HCT116 (cell line): ENCODE results near the gene FAM181B. TPM values are rescaled to one million over a fixed set of nuclear protein-coding genes. Genes with fewer than 3 reads are reported as not detected.

Experiments
- ATAC-seq: fragments of 200-7000 bp; cut with Tn5 transposase; 2 replicates; pipeline ENCODE4 v1.9.1; 2020; ENCODE audit warnings: mild to moderate bottlenecking, moderate library complexity
- BruUV-seq: library from RNA; stranded (reverse); fragments of 400-500 nt; replicated peaks from 2 replicates; lab custom pipeline; 2021; lab: Mats Ljungman, UMichigan
- CTCF ChIA-PET: fragments of 300-600 bp; sonication (Branson Sonifier 250); formaldehyde crosslinking; loops from one replicate; lab custom pipeline; 2021; ENCODE audit warnings: antibody characterized with exemption; lab: Charles Lee
- POLR2A ChIA-PET: fragments of 300-600, 350-600 bp; sonication (Branson Sonifier 250); formaldehyde crosslinking; loops from one replicate; lab custom pipeline; 2021; ENCODE audit warnings: antibody characterized with exemption; lab: Charles Lee
- RAD21 ChIA-PET, 2 experiments: fragments of 300-600 bp; sonication (Branson Sonifier 250); formaldehyde crosslinking; loops; one replicate each; lab custom pipeline; 2023; ENCODE audit warnings: low total read pairs in 2 of 2; ENCODE audit not compliant: uncharacterized antibody in 2 of 2, unreplicated experiment in 2 of 2, low non-redundant PET in 1 of 2; lab: Charles Lee
- DNase-seq: peaks from one replicate; pipeline ENCODE4 v3.0.0-alpha.2; 2010; ENCODE audit warnings: low read depth, low spot score
- H2AFZ ChIP-seq: fragments of 200-600 bp; shearing (Covaris generic), sonication (generic); 2 replicates; pipeline ENCODE4 v1.6.1; 2017; ENCODE audit warnings: low read depth, mixed run types, mixed read lengths, antibody characterized with exemption, low read length; ENCODE audit not compliant: poor library complexity, severe bottlenecking
- H3K27ac ChIP-seq: 2 replicates; pipeline ENCODE4 v1.5.1; 2012; ENCODE audit warnings: low read depth, low read length
- H3K27me3 ChIP-seq: fragments of 200-600 bp; sonication (generic); 2 replicates; pipeline ENCODE4 v1.6.1; 2016; ENCODE audit warnings: mixed run types, low read length, mixed read lengths; ENCODE audit not compliant: insufficient read depth
- H3K36me3 ChIP-seq, 2 experiments: fragments of 200-500 bp in 1 of 2; fragments of 200-600 bp in 1 of 2; sonication (Bioruptor generic) in 1 of 2; sonication (generic) in 1 of 2; 2 replicates each; pipeline versions ENCODE4 v1.5.1 to v1.6.1; 2014 to 2016; ENCODE audit warnings: low read length in 2 of 2, inconsistent platforms in 1 of 2, mixed read lengths in 1 of 2, mixed run types in 1 of 2; ENCODE audit not compliant: insufficient read depth in 2 of 2, control insufficient read depth in 1 of 2
- H3K4me1 ChIP-seq, 2 experiments: fragments of 200-600 bp in 1 of 2; sonication (generic) in 1 of 2; 2 replicates each; pipeline versions ENCODE4 v1.5.1 to v1.6.1; 2012 to 2017; ENCODE audit warnings: low read length in 2 of 2, inconsistent platforms in 1 of 2, mild to moderate bottlenecking in 1 of 2, mixed read lengths in 1 of 2, mixed run types in 1 of 2, moderate library complexity in 1 of 2; ENCODE audit not compliant: insufficient read depth in 2 of 2, control insufficient read depth in 1 of 2
- H3K4me2 ChIP-seq: fragments of 200-600 bp; sonication (generic); 2 replicates; pipeline ENCODE4 v1.6.1; 2017; ENCODE audit warnings: mixed run types, low read length, mixed read lengths
- H3K4me3 ChIP-seq, 2 experiments: fragments of 200-600 bp in 1 of 2; sonication (generic) in 1 of 2; replicated peaks in 1 of 2; 2 replicates each; pipeline ENCODE4 v1.5.1; 2011 to 2016; ENCODE audit warnings: low read length in 2 of 2, control low read depth in 1 of 2, low read depth in 1 of 2, mild to moderate bottlenecking in 1 of 2, mixed read lengths in 1 of 2, mixed run types in 1 of 2
- H3K79me2 ChIP-seq: fragments of 200-600 bp; sonication (generic); 2 replicates; pipeline ENCODE4 v1.6.1; 2017; ENCODE audit warnings: mild to moderate bottlenecking, mixed run types, low read length, moderate library complexity, mixed read lengths; ENCODE audit not compliant: insufficient read depth
- H3K9ac ChIP-seq: fragments of 200-600 bp; sonication (generic); 2 replicates; pipeline ENCODE4 v1.6.1; 2016; ENCODE audit warnings: low read length, mixed read lengths
- H3K9me2 ChIP-seq: fragments of 200-600 bp; sonication (generic), shearing (Covaris generic); 2 replicates; pipeline ENCODE4 v1.6.1; 2017; ENCODE audit warnings: mixed run types, mild to moderate bottlenecking, moderate library complexity; ENCODE audit not compliant: insufficient read depth
- H3K9me3 ChIP-seq, 2 experiments: fragments of 200-500 bp in 1 of 2; fragments of 200-600 bp in 1 of 2; sonication (Bioruptor generic) in 1 of 2; sonication (generic) in 1 of 2; 2 replicates each; pipeline ENCODE4 v1.6.1; 2014 to 2017; ENCODE audit warnings: low read length in 2 of 2, mixed read lengths in 2 of 2, inconsistent platforms in 1 of 2, low read depth in 1 of 2, mild to moderate bottlenecking in 1 of 2, mixed run types in 1 of 2, moderate library complexity in 1 of 2; ENCODE audit not compliant: control insufficient read depth in 1 of 2, insufficient read depth in 1 of 2
- H4K20me1 ChIP-seq: fragments of 200-600 bp; sonication (generic), shearing (Covaris generic); 2 replicates; pipeline ENCODE4 v1.6.1; 2017; ENCODE audit warnings: mixed run types, mild to moderate bottlenecking, moderate library complexity; ENCODE audit not compliant: insufficient read depth
- CBX3 ChIP-seq: IDR thresholded peaks from 2 replicates; pipeline ENCODE4 v1.6.1; 2012; ENCODE audit warnings: low read depth
- EGR1 ChIP-seq: IDR thresholded peaks from 2 replicates; pipeline ENCODE4 v1.6.1; 2012; ENCODE audit warnings: low read depth
- EZH2 ChIP-seq: fragments of 200-600 bp; sonication (generic); IDR thresholded peaks from 2 replicates; pipeline ENCODE4 v1.6.1; 2017; ENCODE audit warnings: antibody characterized with exemption, mixed run types
- FOSL1 ChIP-seq: IDR thresholded peaks from 2 replicates; pipeline ENCODE4 v1.6.1; 2012; ENCODE audit warnings: low read depth
- JUND ChIP-seq: IDR thresholded peaks from 2 replicates; pipeline ENCODE4 v1.6.1; 2012
- RAD21 ChIP-seq: IDR thresholded peaks from 2 replicates; pipeline ENCODE4 v1.6.1; 2012; ENCODE audit warnings: low read depth, mild to moderate bottlenecking
- SP1 ChIP-seq: IDR thresholded peaks from 2 replicates; pipeline ENCODE4 v1.6.1; 2012; ENCODE audit warnings: low read depth
- SRF ChIP-seq: IDR thresholded peaks from 2 replicates; pipeline ENCODE4 v1.6.1; 2012; ENCODE audit warnings: low read depth
- ZFX ChIP-seq: fragments of 450-650 bp; IDR thresholded peaks from 2 replicates; pipeline ENCODE4 v1.6.1; 2017
- intact Hi-C: fragments of 100-400 bp; cut with micrococcal nuclease; formaldehyde crosslinking; loops from 2 replicates; pipeline ENCODE4 v1.10.0; 2022
- total RNA-seq: library from RNA; stranded (reverse); gene quantifications from one replicate; pipeline ENCODE4 v1.2.1, GENCODE V29; 2021; ENCODE audit not compliant: unreplicated experiment
- TF ChIP-seq, protein P1 (sequence below): IDR thresholded peaks from 2 replicates; pipeline ENCODE4 v1.6.1; 2012
- TF ChIP-seq, protein P2 (sequence below), 3 experiments: fragments of 200-600 bp in 1 of 3; sonication (generic) in 1 of 3; IDR thresholded peaks in 2 of 3; conservative IDR thresholded peaks in 1 of 3; 2 replicates each; pipeline ENCODE4 v1.5.1; 2012 to 2017; ENCODE audit warnings: low read depth in 2 of 3, low read length in 2 of 3, antibody characterized with exemption in 1 of 3, borderline replicate concordance in 1 of 3, control low read depth in 1 of 3, mild to moderate bottlenecking in 1 of 3, mixed read lengths in 1 of 3, mixed run types in 1 of 3, moderate library complexity in 1 of 3; ENCODE audit not compliant: insufficient read depth in 1 of 3
- TF ChIP-seq, protein P3 (sequence below): IDR thresholded peaks from 2 replicates; pipeline ENCODE4 v1.6.1; 2012; ENCODE audit warnings: low read depth
- TF ChIP-seq, protein P4 (sequence below): IDR thresholded peaks from 2 replicates; pipeline ENCODE4 v1.6.1; 2011; ENCODE audit warnings: mild to moderate bottlenecking, low read length, moderate library complexity; ENCODE audit not compliant: insufficient replicate concordance; ENCODE audit errors: extremely low read depth
- TF ChIP-seq, protein P5 (sequence below): IDR thresholded peaks from 2 replicates; pipeline ENCODE4 v1.6.1; 2012

The FAM181B gene
- total RNA-seq, 1 experiment from 2014 or later, result not detected

DNA sequence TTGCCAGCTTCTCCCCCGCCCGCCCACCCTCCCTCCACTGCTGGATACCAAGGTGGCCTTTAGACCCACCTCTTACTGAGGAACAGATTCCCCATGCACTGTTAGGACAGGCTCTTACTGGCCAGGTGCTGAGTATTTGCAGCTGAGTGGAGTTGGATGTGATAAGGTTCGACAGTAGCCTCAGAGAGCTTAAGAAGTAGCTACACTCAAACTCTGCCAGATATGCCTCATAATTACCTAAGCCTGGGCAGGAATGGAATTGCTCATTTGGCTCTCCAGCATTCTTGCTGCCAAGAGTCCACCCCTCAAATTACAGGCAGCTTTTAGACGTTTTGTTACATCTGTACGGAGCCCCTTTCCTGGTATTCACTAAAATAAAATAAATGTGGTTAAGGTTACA, 9.6 kb downstream of the FAM181B start:
- CTCF ChIA-PET, result no interaction called here
- H4K20me1 ChIP-seq, result no peaks in the 10 kb centered on the region
- BruUV-seq, result no TSS peak
- no peaks in the 10 kb centered on the region for H3K36me3 ChIP-seq
- H3K27me3 ChIP-seq, result peaks cover 11% of the 10 kb centered on the region; the same call in 1 of the 2 replicates
- H3K9ac ChIP-seq, result no peak overlapping the region
- DNase-seq (no peak), ATAC-seq (no peak)
- H3K79me2 ChIP-seq, result no peaks in the 10 kb centered on the region
- TF ChIP-seq JUND (no peak), FOSL1 (no peak), EGR1 (no peak), SRF (no peak), CBX3 (no peak), ZFX (no peak), RAD21 (no peak), EZH2 (no peak), SP1 (no peak)
- TF ChIP-seq, protein P1, sequence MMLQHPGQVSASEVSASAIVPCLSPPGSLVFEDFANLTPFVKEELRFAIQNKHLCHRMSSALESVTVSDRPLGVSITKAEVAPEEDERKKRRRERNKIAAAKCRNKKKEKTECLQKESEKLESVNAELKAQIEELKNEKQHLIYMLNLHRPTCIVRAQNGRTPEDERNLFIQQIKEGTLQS, result no peak
- TF ChIP-seq, protein P2, sequence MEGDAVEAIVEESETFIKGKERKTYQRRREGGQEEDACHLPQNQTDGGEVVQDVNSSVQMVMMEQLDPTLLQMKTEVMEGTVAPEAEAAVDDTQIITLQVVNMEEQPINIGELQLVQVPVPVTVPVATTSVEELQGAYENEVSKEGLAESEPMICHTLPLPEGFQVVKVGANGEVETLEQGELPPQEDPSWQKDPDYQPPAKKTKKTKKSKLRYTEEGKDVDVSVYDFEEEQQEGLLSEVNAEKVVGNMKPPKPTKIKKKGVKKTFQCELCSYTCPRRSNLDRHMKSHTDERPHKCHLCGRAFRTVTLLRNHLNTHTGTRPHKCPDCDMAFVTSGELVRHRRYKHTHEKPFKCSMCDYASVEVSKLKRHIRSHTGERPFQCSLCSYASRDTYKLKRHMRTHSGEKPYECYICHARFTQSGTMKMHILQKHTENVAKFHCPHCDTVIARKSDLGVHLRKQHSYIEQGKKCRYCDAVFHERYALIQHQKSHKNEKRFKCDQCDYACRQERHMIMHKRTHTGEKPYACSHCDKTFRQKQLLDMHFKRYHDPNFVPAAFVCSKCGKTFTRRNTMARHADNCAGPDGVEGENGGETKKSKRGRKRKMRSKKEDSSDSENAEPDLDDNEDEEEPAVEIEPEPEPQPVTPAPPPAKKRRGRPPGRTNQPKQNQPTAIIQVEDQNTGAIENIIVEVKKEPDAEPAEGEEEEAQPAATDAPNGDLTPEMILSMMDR (IDR thresholded peaks at IDR 0.05 in 2 of 3, conservative IDR thresholded peaks at IDR 0.05 in 1 of 3; ENCODE audit: borderline replicate concordance in 1 of 3, insufficient read depth in 1 of 3, low read depth in 2 of 3, low read length in 2 of 3), result no peak
- TF ChIP-seq, protein P3, sequence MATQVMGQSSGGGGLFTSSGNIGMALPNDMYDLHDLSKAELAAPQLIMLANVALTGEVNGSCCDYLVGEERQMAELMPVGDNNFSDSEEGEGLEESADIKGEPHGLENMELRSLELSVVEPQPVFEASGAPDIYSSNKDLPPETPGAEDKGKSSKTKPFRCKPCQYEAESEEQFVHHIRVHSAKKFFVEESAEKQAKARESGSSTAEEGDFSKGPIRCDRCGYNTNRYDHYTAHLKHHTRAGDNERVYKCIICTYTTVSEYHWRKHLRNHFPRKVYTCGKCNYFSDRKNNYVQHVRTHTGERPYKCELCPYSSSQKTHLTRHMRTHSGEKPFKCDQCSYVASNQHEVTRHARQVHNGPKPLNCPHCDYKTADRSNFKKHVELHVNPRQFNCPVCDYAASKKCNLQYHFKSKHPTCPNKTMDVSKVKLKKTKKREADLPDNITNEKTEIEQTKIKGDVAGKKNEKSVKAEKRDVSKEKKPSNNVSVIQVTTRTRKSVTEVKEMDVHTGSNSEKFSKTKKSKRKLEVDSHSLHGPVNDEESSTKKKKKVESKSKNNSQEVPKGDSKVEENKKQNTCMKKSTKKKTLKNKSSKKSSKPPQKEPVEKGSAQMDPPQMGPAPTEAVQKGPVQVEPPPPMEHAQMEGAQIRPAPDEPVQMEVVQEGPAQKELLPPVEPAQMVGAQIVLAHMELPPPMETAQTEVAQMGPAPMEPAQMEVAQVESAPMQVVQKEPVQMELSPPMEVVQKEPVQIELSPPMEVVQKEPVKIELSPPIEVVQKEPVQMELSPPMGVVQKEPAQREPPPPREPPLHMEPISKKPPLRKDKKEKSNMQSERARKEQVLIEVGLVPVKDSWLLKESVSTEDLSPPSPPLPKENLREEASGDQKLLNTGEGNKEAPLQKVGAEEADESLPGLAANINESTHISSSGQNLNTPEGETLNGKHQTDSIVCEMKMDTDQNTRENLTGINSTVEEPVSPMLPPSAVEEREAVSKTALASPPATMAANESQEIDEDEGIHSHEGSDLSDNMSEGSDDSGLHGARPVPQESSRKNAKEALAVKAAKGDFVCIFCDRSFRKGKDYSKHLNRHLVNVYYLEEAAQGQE, result no peak
- TF ChIP-seq, protein P4, sequence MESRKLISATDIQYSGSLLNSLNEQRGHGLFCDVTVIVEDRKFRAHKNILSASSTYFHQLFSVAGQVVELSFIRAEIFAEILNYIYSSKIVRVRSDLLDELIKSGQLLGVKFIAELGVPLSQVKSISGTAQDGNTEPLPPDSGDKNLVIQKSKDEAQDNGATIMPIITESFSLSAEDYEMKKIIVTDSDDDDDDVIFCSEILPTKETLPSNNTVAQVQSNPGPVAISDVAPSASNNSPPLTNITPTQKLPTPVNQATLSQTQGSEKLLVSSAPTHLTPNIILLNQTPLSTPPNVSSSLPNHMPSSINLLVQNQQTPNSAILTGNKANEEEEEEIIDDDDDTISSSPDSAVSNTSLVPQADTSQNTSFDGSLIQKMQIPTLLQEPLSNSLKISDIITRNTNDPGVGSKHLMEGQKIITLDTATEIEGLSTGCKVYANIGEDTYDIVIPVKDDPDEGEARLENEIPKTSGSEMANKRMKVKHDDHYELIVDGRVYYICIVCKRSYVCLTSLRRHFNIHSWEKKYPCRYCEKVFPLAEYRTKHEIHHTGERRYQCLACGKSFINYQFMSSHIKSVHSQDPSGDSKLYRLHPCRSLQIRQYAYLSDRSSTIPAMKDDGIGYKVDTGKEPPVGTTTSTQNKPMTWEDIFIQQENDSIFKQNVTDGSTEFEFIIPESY, result no peak
- TF ChIP-seq, protein P5, sequence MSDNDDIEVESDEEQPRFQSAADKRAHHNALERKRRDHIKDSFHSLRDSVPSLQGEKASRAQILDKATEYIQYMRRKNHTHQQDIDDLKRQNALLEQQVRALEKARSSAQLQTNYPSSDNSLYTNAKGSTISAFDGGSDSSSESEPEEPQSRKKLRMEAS, result no peak
- TF ChIP-seq, all 23 proteins: peak for 0
- Histone ChIP-seq H3K9me2 (no peaks in the 10 kb centered on the region), H2AFZ (no peak overlapping the region), H3K4me1 (no peaks in the 10 kb centered on the region), H3K9me3 (no peaks in the 10 kb centered on the region), H3K4me3 (no peak overlapping the region), H3K27ac (no peak overlapping the region), H3K4me2 (no peak overlapping the region)
- intact Hi-C loops, result no loop called here
- ChIA-PET POLR2A (no interaction called here), RAD21 (no interaction called here)
